Heart right ventricle (tissue), 16 donors: Measurements from ENCODE around the gene LYST. TPM values are rescaled to one million over a fixed set of nuclear protein-coding genes. Genes with fewer than 3 reads are reported as not detected.

ENCODE experiments used
- ATAC-seq, 8 donors: fragments of 200-7000 bp; cut with Tn5 transposase; one replicate each; pipeline ENCODE4 v1.9.1; 2020; ENCODE audit warnings: mild to moderate bottlenecking in 8 of 8, moderate library complexity in 8 of 8, moderate number of reproducible peaks in 1 of 8
- DNase-seq, 2 donors: peaks; one replicate each; pipeline ENCODE4 v3.0.0-alpha.2; 2020
- H3K27ac ChIP-seq, 10 donors: fragments of 200-600 bp; sonication (generic) in 2 of 10; one replicate each; pipeline versions ENCODE4 v1.5.0 to v1.8.0; 2020 to 2022; ENCODE audit warnings: mild to moderate bottlenecking in 3 of 10
- H3K27me3 ChIP-seq, 7 donors: fragments of 200-600 bp; one replicate each; pipeline ENCODE4 v1.8.0; 2021 to 2022; ENCODE audit warnings: mild to moderate bottlenecking in 2 of 7
- H3K36me3 ChIP-seq, 9 donors: fragments of 200-600 bp; sonication (generic) in 1 of 9; one replicate each; pipeline versions ENCODE4 v1.5.0 to v1.8.0; 2020 to 2022; ENCODE audit warnings: mild to moderate bottlenecking in 2 of 9
- H3K4me1 ChIP-seq, 9 donors: fragments of 200-600 bp; sonication (generic) in 1 of 9; one replicate each; pipeline versions ENCODE4 v1.5.0 to v1.8.0; 2020 to 2022; ENCODE audit warnings: mild to moderate bottlenecking in 4 of 9
- H3K4me3 ChIP-seq, 10 donors: fragments of 200-600 bp; sonication (generic) in 2 of 10; one replicate each; pipeline versions ENCODE4 v1.5.0 to v1.8.0; 2020 to 2022; ENCODE audit warnings: mild to moderate bottlenecking in 7 of 10, moderate library complexity in 2 of 10
- H3K9me3 ChIP-seq, 11 donors: fragments of 200-600 bp in 10 of 11; sonication (generic) in 2 of 11; one replicate each; pipeline versions ENCODE4 v1.5.0 to v1.8.0; 2013 to 2022; ENCODE audit warnings: mild to moderate bottlenecking in 2 of 11, control low read depth in 1 of 11, moderate library complexity in 1 of 11
- WGBS, 2 donors: extraction: QIAGEN DNeasy Blood & Tissue Kit; methylation state at CpG; one replicate each; pipeline ENCODE4 v1.1.7; 2013; ENCODE audit warnings: inconsistent platforms in 1 of 2; 5-methylcytosine and 5-hydroxymethylcytosine counted together
- intact Hi-C, 10 donors: fragments of 100-400 bp; cut with DNase I; formaldehyde crosslinking; loops; one replicate each; pipeline versions ENCODE4 v1.11.1 to v1.14.2; 2022
- polyA plus RNA-seq, 2 donors: library from polyadenylated mRNA; stranded (reverse); fragments of 200-250 nt; gene quantifications; one replicate each; pipeline ENCODE4 v1.2.3, GENCODE V29; 2013
- total RNA-seq, 10 donors: library from RNA; stranded (reverse); fragmentation: NEBNext Ultra II Directional in 3 of 10; extraction: Animal tissue kit (Norgen Biotek cat#: 25700) in 3 of 10; gene quantifications; one replicate each; pipeline versions ENCODE4 v1.2.1 to v1.2.4, GENCODE V29; 2021 to 2023
- TF ChIP-seq, protein P1 (sequence below), 9 donors: fragments of 200-600 bp; sonication (generic) in 2 of 9; IDR thresholded peaks; one replicate each; pipeline versions ENCODE4 v1.5.0 to v1.8.0; 2021 to 2022; ENCODE audit warnings: antibody characterized with exemption in 9 of 9, mild to moderate bottlenecking in 5 of 9, moderate library complexity in 1 of 9
- donor health status: Arrhythmogenic right ventricular cardiomyopathy.
- donor health status: ischemic (EF 13 %, LVEDD 7.1; RV severe dilation, severe dysfunction).
- donor health status: healthy with polysubstance abuse.
- donor health status: DM: no; HTN: yes; CAD: no.
- donor health status: DM: no; HTN: no; CAD: no.
- donor health status: ischemic (EF 25% LVEDD 6.9; RV normal size, moderate dysfunction).
- donor health status: ischemic (EF 25% LVEDD 5.7; RV mildly dilated, moderate dysfunction).
- donor health status: healthy.
- donor health status: DM: yes; HTN: yes; CAD: no.
- donor health status: Ischemic cardiomyopathy.
- donor health status: ischemic (EF 35%, LVEDD 5.7; RV mildly dilated, moderate dysfunction).
- donor health status: nonischemic (EF 11% LVEDD 7.7; RV severe dilation, severe dysfunction).
- donor health status: DM: yes; HTN: yes; CAD: no.
- donor health status: PGD.
- donor health status: ischemic (EF 29% LVEDD 5.4; RV normal size, mild dysfunction).
- donor health status: nonischemic (EF 23%, LVEDD 6.1; RV moderate dilation, normal function).

Gene LYST
- total and polyA plus RNA-seq, 12 donors, result 3.3 to 13.6 (median 10.5) TPM

DNA sequence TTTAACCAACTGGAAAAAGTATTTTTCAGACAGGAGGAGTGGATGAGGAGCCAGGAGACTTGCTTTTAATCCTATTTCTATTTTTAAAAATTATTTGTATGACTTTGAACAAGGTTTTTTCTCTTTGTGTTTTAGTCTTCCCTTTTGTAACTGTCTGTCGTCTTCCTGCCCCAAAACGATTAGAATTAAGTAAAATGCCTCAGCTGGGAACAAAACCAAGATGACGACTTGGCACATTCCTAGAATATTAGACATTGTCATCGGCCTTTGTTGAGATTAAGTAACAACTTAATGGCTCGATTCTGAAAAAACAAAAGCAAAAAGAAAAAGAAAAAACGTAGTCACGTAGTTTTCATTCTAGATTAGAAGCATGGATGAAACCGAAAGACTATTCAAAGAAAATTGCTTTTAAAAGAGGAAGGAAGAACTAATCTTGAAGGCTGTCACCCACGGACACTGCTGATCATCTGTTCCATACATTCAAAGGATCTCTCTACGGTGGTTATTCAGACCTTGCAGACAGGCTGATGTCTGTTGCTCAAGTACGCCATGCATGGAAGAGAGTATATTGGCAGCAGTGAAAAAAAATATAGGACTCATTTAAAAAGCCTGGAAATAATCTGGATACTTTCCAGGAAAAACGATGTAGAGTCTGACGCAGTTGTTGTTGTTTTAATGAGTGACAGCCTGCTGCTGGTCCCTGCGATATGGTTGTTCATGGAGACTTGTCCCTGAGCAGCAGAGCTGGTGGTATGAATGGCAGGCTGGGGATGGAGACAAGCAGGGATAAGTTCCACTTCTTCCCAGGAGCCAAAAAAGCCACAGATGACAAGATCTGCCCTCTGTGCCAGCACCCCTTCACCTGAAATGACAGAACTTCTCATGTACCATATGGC lies 234.0 kb downstream of the LYST start:
- Histone ChIP-seq H3K4me3 (peak overlapping the region in 8 of 10 donors; percentile 10 to 43 (median 36)), H3K27ac (peak overlapping the region in 1 of 10 donors; percentile 36)
- WGBS, 2 donors, result 30 to 37% methylated on average over 14 of the region's 14 CpGs

GRCh38 chr1:235631816-235632215 lies 234.9 kb downstream of the LYST start:
- H3K4me1 ChIP-seq, result peaks cover 0 to 15% (median 0%) of the 10 kb centered on the region in 9 donors
- DNase-seq (no peak), ATAC-seq (no peak)
- H3K27ac ChIP-seq, result no peak overlapping the region
- H3K27me3 ChIP-seq, result peaks cover 0 to 28% (median 0%) of the 10 kb centered on the region in 7 donors
- no peaks in the 10 kb centered on the region for H3K9me3 ChIP-seq
- TF ChIP-seq, protein P1, sequence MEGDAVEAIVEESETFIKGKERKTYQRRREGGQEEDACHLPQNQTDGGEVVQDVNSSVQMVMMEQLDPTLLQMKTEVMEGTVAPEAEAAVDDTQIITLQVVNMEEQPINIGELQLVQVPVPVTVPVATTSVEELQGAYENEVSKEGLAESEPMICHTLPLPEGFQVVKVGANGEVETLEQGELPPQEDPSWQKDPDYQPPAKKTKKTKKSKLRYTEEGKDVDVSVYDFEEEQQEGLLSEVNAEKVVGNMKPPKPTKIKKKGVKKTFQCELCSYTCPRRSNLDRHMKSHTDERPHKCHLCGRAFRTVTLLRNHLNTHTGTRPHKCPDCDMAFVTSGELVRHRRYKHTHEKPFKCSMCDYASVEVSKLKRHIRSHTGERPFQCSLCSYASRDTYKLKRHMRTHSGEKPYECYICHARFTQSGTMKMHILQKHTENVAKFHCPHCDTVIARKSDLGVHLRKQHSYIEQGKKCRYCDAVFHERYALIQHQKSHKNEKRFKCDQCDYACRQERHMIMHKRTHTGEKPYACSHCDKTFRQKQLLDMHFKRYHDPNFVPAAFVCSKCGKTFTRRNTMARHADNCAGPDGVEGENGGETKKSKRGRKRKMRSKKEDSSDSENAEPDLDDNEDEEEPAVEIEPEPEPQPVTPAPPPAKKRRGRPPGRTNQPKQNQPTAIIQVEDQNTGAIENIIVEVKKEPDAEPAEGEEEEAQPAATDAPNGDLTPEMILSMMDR (IDR thresholded peaks at IDR 0.05), result no peak
- WGBS, 2 donors, result 87 to 93% methylated on average over 7 of the region's 7 CpGs
- H3K4me3 ChIP-seq, result no peak overlapping the region
- intact Hi-C loops, result no loop called here
- no peaks in the 10 kb centered on the region for H3K36me3 ChIP-seq

More for the DNA sequence above, 234.0 kb downstream of the LYST start:
- Histone ChIP-seq H3K4me1 (peaks cover 0 to 15% (median 0%) of the 10 kb centered on the region in 9 donors), H3K27me3 (peaks cover 0 to 28% (median 0%) of the 10 kb centered on the region in 7 donors), H3K36me3 (no peaks in the 10 kb centered on the region), H3K9me3 (no peaks in the 10 kb centered on the region)
- TF ChIP-seq, protein P1 (IDR thresholded peaks at IDR 0.05), result no peak
- ATAC-seq, result peak in 1 of 8 donors; percentile 42
- DNase-seq, result no peak
- intact Hi-C loops, result no loop called here

DNA sequence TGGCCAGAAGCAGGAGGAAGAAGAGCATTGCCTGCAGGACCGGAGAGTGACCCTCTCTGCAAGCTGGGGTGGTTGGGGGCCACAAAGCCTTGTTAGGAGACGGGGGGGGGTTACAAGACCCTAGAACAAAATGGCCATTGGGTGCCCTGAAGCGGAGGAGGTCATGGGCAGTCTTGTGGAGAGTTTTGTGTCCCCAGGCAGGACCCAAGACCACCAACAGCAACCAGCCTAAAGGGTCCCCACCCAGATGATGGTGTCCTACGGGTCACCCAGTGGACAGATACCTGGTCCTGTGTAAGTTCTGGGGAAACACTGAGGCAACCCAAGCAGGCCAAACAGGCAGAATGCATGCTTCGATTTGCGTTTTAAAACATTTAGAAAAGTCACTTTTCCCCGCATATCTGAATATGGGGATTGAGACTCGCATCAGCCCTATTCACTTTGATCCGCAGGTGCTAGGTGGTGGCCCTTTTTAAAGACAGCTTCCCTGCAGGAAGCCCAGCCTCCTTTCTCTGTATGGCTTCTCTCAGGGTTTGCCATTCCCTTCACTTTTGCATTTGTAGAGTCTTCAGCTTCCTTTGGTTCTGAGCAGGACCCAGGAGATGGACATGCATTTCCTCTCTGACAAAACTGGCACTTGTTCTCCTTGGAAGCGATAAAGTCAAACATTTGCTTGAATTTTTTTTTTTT lies 238.2 kb downstream of the LYST start:
- peaks cover 0 to 23% (median 8%) of the 10 kb centered on the region in 9 donors for H3K4me1 ChIP-seq
- intact Hi-C loops, result no loop called here
- no peaks in the 10 kb centered on the region for H3K9me3 ChIP-seq
- WGBS, 2 donors, result 88 to 91% methylated on average over 10 of the region's 10 CpGs
- H3K27me3 ChIP-seq, result peaks cover 0 to 25% (median 4%) of the 10 kb centered on the region in 7 donors
- no peaks in the 10 kb centered on the region for H3K36me3 ChIP-seq
- no peak overlapping the region for H3K4me3 ChIP-seq
- ATAC-seq, result no peak
- H3K27ac ChIP-seq, result no peak overlapping the region
- DNase-seq, result no peak
- TF ChIP-seq, protein P1 (IDR thresholded peaks at IDR 0.05), result no peak

DNA sequence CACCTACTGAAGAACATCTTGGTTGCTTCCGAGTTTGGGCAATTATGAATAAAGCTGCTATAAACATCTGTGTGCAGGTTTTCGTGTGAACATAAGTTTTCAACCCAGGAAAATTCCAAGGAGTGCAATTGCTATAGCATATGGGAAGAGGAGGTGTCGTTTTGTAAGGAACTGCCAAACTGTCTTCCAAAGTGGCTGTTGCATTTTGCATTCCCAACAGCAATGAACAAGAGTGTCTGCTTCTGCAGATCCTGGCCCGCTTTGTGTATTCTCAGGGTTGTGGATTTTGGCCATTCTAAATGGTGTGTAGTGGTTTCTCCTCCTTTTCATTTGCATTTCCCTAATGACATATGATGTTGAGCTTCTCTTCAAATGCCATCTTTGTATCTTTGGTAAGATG lies 240.9 kb downstream of the LYST start:
- intact Hi-C loops, result no loop called here
- Histone ChIP-seq H3K36me3 (no peaks in the 10 kb centered on the region), H3K27ac (no peak overlapping the region), H3K4me1 (peaks cover 0 to 17% (median 5%) of the 10 kb centered on the region in 9 donors), H3K27me3 (peaks cover 0 to 22% (median 12%) of the 10 kb centered on the region in 7 donors), H3K4me3 (no peak overlapping the region), H3K9me3 (no peaks in the 10 kb centered on the region)
- ATAC-seq (no peak), DNase-seq (no peak)
- 86 to 87% methylated on average over 4 of the region's 4 CpGs for WGBS, 2 donors
- TF ChIP-seq, protein P1 (IDR thresholded peaks at IDR 0.05), result no peak
